A673 (cell line): ENCODE data around the gene LMBR1. TPM values are rescaled to one million over a fixed set of nuclear protein-coding genes. Genes with fewer than 3 reads are reported as not detected.
"Not testable (repeated sequence)": the region's sequence is repeated elsewhere in the genome, so short reads cannot be mapped to it uniquely, and the experiment has no call there.

Experiments used
- BruUV-seq: library from RNA; stranded (reverse); fragments of 400-500 nt; replicated peaks from 2 replicates; lab custom pipeline; 2021; lab: Mats Ljungman, UMichigan
- CTCF ChIA-PET: fragments of 300-600 bp; sonication (Branson Sonifier 250); formaldehyde crosslinking; loops from one replicate; lab custom pipeline; 2022; ENCODE audit warnings: antibody characterized with exemption; lab: Charles Lee
- POLR2A ChIA-PET: fragments of 300-600 bp; sonication (Branson Sonifier 250); formaldehyde crosslinking; loops from one replicate; lab custom pipeline; 2022; ENCODE audit warnings: antibody characterized with exemption; ENCODE audit not compliant: low non-redundant PET; lab: Charles Lee
- DNase-seq: peaks from one replicate; pipeline ENCODE4 v3.0.0-alpha.2; 2015; ENCODE audit warnings: low spot score
- H3K27ac ChIP-seq: fragments of 200-600 bp; sonication (generic); 2 replicates; pipeline ENCODE4 v1.5.1; 2016; ENCODE audit warnings: mixed run types, low read depth, mild to moderate bottlenecking, mixed read lengths, antibody characterized with exemption, low read length; ENCODE audit not compliant: poor library complexity, severe bottlenecking
- H3K27me3 ChIP-seq: fragments of 200-600 bp; sonication (generic); replicated peaks from 2 replicates; pipeline ENCODE4 v1.6.1; 2017; ENCODE audit warnings: mixed run types, low read depth, mild to moderate bottlenecking, mixed read lengths, antibody characterized with exemption, low read length; ENCODE audit not compliant: insufficient read depth, poor library complexity
- H3K36me3 ChIP-seq: fragments of 200-600 bp; sonication (generic); 2 replicates; pipeline ENCODE4 v1.6.1; 2016; ENCODE audit warnings: mixed run types, mild to moderate bottlenecking, mixed read lengths, antibody characterized with exemption, low read length; ENCODE audit not compliant: insufficient read depth, poor library complexity, severe bottlenecking
- H3K4me1 ChIP-seq: fragments of 200-600 bp; sonication (generic); 2 replicates; pipeline ENCODE4 v1.6.1; 2017; ENCODE audit warnings: mixed run types, mild to moderate bottlenecking, mixed read lengths, antibody characterized with exemption, low read length; ENCODE audit not compliant: insufficient read depth, poor library complexity, severe bottlenecking
- H3K4me3 ChIP-seq: fragments of 200-600 bp; sonication (generic); 2 replicates; pipeline ENCODE4 v1.5.1; 2016; ENCODE audit warnings: low read depth, mixed run types, mild to moderate bottlenecking, mixed read lengths, low read length; ENCODE audit not compliant: poor library complexity, severe bottlenecking
- H3K9me3 ChIP-seq: fragments of 200-600 bp; sonication (generic); 2 replicates; pipeline ENCODE4 v1.6.1; 2016; ENCODE audit warnings: mixed run types, low read depth, mild to moderate bottlenecking, mixed read lengths, antibody characterized with exemption, low read length; ENCODE audit not compliant: poor library complexity, severe bottlenecking
- CTCF ChIP-seq: fragments of 300-800, 200-600 bp; sonication (generic); conservative IDR thresholded peaks from 2 replicates; pipeline ENCODE4 v1.5.1; 2017; ENCODE audit warnings: low read depth, mild to moderate bottlenecking, antibody characterized with exemption, low read length, moderate library complexity, mixed read lengths
- EZH2 ChIP-seq: fragments of 200-600 bp; sonication (generic); IDR thresholded peaks from 2 replicates; pipeline ENCODE4 v1.6.1; 2017; ENCODE audit warnings: borderline replicate concordance, low read depth, mild to moderate bottlenecking, mixed read lengths, antibody characterized with exemption, low read length; ENCODE audit not compliant: poor library complexity, severe bottlenecking
- intact Hi-C: fragments of 100-400 bp; cut with micrococcal nuclease; formaldehyde crosslinking; loops from one replicate; pipeline ENCODE4 v1.10.0; 2022; ENCODE audit not compliant: unreplicated experiment
- total RNA-seq: library from RNA; stranded (reverse); gene quantifications from 2 replicates; pipeline ENCODE4 v1.2.3, GENCODE V29; 2021

LMBR1 gene
- total RNA-seq, 1 experiment from 2014 or later = 50.7 TPM

GRCh38 chr7:156854654-156855053 lies 38.3 kb downstream of the LMBR1 start:
- no peak for DNase-seq
- Histone ChIP-seq H3K27ac (no peak overlapping the region), H3K27me3 (no peaks in the 10 kb centered on the region), H3K4me1 (no peaks in the 10 kb centered on the region), H3K4me3 (no peak overlapping the region), H3K9me3 (peaks cover 31% of the 10 kb centered on the region), H3K36me3 (peaks cover 3% of the 10 kb centered on the region)
- intact Hi-C loops = no loop called here
- ChIA-PET CTCF (no interaction called here), POLR2A (no interaction called here)
- TF ChIP-seq CTCF = no peak
- TF ChIP-seq EZH2 = no peak
- no TSS peak for BruUV-seq

DNA sequence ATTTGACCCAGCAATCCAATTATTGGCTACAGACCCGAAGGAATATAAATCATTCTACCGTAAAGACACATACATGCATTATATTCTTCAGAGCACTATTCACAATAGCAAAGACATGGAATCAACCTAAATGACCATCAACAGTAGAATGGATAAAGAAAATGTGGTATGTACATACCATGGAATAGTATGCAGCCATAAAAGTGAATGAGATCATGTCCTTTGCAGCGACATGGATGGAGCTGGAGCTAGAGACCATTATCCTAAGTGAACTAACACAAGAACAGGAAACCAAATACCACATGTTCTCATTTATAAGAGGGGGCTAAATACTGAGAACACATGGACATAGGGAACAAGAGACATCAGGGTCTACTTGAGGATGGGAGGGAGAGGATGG lies 44.0 kb downstream of the LMBR1 start:
- Histone ChIP-seq H3K4me3 (no peak overlapping the region), H3K4me1 (no peaks in the 10 kb centered on the region), H3K27ac (no peak overlapping the region), H3K27me3 (no peaks in the 10 kb centered on the region), H3K9me3 (no peaks in the 10 kb centered on the region), H3K36me3 (no peaks in the 10 kb centered on the region)
- TF ChIP-seq CTCF = no peak
- TF ChIP-seq EZH2 = no peak
- DNase-seq = no peak
- CTCF ChIA-PET = no interaction called here
- BruUV-seq = no TSS peak
- POLR2A ChIA-PET = no interaction called here
- intact Hi-C loops = no loop called here

DNA sequence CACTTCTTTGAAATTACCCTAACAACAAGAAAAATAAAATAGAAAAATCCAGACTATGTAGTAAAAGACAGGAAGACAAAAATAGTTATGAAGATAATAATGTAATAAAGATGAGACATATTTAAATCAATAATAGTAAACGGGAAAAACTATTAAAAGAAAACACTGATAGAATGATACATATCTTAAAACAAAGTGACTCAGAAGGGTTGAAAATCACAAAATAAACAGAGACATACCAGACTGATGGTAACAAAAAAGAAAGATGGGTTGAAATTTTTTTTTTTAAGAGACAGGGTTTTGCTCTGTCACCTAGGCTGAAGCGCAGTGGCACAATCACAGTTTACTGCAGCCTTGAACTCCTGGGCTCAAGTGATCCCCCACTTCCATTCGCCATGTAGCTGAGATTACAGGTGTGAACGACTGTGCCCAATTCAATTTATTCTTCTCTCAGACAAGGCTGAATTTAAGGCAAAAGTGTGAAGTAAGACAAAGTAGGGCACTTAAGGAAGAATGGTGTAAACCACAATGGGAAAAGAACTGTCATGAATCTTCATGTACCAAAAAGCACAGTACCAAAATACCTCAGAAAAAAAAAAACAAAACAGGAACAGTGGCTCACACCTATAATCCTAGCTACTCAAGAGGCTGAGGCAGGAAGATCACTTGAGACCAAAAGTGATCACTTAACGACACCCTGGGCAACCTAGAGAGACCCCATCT lies 47.4 kb downstream of the LMBR1 start:
- CTCF ChIA-PET = no interaction called here
- Histone ChIP-seq H3K36me3 (no peaks in the 10 kb centered on the region), H3K27me3 (no peaks in the 10 kb centered on the region), H3K4me3 (no peak overlapping the region), H3K9me3 (no peaks in the 10 kb centered on the region), H3K27ac (no peak overlapping the region), H3K4me1 (no peaks in the 10 kb centered on the region)
- POLR2A ChIA-PET = no interaction called here
- TF ChIP-seq CTCF (no peak), EZH2 (no peak)
- intact Hi-C loops = no loop called here
- BruUV-seq = no TSS peak
- DNase-seq = no peak

DNA sequence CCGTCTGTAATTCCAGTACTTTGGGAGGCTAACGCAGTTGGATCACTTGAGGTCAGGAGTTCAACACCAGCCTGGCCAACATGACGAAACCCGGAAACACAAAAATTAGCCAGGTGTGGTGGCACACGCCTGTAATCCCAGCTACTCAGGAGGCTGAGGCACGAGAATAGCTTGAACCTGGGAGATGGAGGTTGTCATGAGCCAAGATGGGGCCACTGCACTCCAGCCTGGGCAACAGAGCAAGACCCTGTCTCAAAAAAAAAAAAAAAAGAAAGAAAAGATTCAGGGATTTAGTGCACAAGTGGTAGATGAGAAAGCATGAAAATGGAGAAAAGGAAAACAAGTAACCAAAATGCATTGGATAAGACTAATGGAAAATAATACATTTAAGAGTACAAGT lies 49.4 kb downstream of the LMBR1 start:
- H3K36me3 ChIP-seq, BruUV-seq, DNase-seq, CTCF ChIA-PET, H3K27ac ChIP-seq, H3K4me3 ChIP-seq, intact Hi-C loops, H3K9me3 ChIP-seq, H3K27me3 ChIP-seq, H3K4me1 ChIP-seq, POLR2A ChIA-PET: not testable (repeated sequence)
